Frontal cortex (tissue), 4 donors: ENCODE measurements around the gene ADAM23. TPM values are rescaled to one million over a fixed set of nuclear protein-coding genes. Genes with fewer than 3 reads are reported as not detected.
A peak's percentile ranks its signal among the peaks of the same experiment; 100 is the strongest.

Experiments used
- DNase-seq, 2 donors: peaks; one replicate each; pipeline ENCODE4 v3.0.0; 2012; ENCODE audit warnings: low spot score in 2 of 2
- FAIRE-seq: peaks from 2 replicates; lab custom pipeline; 2012; peaks lifted over from hg19 to GRCh38; lab: Jason Lieb, UNC
- total RNA-seq: library from RNA; depleted of rRNA; stranded (reverse); fragments of >200 nt; gene quantifications from one replicate; pipeline ENCODE4 v1.2.3, GENCODE V29; 2014
- donor health status: control.
- donor health status: control.
- donor health status: control.

ADAM23 gene
- total RNA-seq, 1 donor from 2014 or later = 20.0 TPM

GRCh38 chr2:206438196-206438724 is 5.1 kb upstream of the ADAM23 start:
- DNase-seq = no peak
- FAIRE-seq = no peak

- no peak for DNase-seq
- no peak for FAIRE-seq
Observed at GRCh38 chr2:206442474-206442832, 879 bp upstream of the ADAM23 start.

DNA sequence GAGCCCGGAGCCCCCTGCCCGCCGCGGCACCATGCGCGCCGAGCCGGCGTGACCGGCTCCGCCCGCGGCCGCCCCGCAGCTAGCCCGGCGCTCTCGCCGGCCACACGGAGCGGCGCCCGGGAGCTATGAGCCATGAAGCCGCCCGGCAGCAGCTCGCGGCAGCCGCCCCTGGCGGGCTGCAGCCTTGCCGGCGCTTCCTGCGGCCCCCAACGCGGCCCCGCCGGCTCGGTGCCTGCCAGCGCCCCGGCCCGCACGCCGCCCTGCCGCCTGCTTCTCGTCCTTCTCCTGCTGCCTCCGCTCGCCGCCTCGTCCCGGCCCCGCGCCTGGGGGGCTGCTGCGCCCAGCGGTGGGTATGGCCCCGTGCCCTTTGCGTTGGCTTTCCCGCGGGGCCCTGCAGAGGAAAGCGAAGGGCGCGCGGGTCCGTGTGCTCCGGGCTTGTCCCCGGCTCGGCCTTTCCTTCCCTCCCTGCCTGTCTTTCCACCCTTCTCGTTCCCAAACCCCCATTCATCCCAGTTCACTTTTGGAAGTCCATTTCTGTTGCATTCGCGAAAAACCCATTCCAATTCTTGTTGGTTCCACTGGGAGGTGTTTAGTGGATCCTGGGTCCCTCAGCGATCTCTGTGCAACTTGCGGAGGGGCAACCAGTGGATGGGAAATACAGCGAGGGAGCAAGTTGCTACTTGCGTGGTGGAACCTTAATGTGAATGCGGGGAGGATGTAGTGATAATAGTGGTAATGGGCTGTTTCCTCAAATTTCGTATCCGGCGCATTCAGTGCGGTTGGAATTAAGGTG is 599 bp downstream of the ADAM23 start:
- FAIRE-seq (no peak), DNase-seq (peak; percentile 46 to 72)

GRCh38 chr2:206445948-206446347 is 2.6 kb downstream of the ADAM23 start:
- DNase-seq (no peak), FAIRE-seq (no peak)

GRCh38 chr2:206452242-206452641 is 8.9 kb downstream of the ADAM23 start:
- no peak for FAIRE-seq
- no peak for DNase-seq

DNA sequence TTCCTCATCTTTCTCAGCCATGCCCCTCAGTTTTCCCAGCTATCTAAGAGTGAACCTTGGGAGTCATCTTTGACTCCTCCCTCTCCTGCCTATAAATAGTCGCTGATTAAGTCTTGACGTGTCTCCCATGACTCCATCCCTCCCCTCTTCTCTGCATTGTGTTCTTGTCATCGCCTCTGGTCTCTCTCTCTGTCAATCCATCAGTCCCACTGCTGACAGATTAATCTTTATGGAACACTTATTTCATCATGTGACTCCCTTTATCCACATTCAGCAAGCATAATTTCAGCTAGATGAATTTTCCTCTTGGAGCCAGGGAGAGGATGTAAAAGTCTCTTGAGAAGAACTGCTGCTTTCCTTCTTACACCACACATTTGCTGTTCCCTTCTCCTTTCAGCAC is 9.4 kb downstream of the ADAM23 start:
- no peak for DNase-seq
- FAIRE-seq = no peak

GRCh38 chr2:206456078-206456754 is 12.9 kb downstream of the ADAM23 start:
- no peak for DNase-seq
- no peak for FAIRE-seq

DNA sequence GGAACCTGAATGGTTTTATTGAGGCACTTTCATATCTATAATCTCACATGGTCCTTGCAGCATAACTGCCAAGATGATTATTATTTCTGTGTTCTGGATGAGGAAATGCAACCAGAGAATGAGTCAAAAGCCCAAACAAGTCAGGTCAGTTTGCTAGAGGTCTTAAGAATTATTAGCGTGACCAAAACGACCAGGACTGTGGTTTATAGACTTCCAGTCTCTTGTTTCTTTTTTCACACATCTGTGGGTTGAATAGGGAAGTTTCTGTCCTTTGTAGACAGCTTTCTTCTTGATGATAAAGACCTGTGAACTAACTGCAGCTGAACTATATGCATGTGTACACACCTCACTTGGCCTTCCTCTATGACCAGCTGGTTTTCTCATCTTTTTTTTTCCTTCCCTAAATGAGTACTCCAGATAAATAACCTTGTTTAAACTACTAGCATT is 13.9 kb downstream of the ADAM23 start:
- no peak for DNase-seq
- no peak for FAIRE-seq

DNA sequence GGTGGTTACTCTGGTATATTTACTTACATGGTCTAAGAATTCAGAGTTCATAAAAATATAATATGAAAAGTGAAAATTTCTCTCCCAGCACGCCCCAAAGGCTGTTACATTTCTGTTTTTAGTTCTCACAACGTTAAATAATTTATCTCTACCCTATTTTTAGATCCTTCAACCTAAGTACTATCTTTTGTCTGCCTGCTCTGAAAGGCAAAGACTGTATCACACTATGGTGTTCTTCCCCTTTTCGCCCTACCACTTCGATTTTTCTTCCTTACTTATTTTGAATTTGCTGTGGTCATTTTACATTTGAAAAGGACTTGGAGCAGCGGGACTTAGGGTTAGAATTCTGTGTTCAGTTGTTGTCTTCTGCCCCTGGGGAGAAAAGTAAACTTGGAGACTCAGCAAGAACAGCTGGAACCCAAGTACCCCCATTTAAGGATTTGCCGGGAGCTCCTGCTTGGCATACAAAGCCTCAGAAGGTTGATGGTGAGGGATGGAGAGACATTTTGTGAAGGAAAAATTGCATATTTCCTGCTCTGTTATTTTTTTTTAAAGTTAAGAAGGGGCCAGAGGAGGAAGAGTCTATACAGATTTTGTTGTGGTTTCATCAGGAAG is 19.0 kb downstream of the ADAM23 start:
- DNase-seq (no peak), FAIRE-seq (no peak)

- no peak for DNase-seq
- FAIRE-seq = no peak
Observed at GRCh38 chr2:206463685-206464084, 20.4 kb downstream of the ADAM23 start.

GRCh38 chr2:206464597-206464996 is 21.3 kb downstream of the ADAM23 start:
- DNase-seq (no peak), FAIRE-seq (no peak)

DNA sequence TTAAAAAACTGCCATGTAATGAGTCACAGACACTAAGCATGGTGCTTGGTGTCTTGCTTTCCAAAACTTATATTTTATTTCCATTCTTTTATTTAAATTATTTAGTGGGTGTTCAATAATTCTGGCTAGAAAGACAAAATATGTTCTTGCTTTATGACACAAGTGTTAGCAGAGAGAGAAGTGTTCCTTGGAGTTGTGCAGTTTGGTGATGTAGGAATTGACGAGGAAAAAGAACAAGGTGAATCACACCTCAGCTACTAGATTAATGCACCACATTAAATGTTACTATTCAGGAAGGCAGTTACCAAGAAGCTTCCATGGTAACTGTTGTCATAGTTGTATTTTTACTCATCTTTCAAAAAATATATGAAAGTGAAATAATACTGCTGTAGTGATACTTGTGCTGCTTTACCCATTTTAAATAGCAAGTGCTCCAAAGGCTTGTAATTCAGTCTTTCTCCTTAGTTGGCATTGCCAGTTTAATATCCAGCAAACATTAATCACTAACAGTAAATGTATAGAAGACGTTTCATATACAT is 28.3 kb downstream of the ADAM23 start:
- FAIRE-seq = no peak
- no peak for DNase-seq

DNA sequence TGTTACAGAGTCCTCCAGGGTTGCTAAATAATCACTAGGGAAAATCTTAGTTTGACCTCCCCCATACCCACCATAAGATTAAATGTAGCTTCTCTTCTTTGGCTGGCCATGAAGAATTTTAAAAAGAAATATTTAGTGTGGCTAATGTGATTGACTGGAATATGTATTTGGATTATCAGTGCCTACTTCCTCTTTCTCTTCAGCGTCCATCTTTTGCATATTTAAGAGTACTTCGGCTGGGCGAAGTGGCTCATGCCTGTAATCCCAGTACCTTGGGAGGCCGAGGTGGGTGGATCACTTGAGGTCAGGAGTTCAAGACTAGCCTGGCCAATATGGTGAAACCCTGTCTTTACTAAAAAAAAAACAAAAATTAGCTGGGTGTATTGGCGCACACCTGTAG is 28.8 kb downstream of the ADAM23 start:
- FAIRE-seq = no peak

DNA sequence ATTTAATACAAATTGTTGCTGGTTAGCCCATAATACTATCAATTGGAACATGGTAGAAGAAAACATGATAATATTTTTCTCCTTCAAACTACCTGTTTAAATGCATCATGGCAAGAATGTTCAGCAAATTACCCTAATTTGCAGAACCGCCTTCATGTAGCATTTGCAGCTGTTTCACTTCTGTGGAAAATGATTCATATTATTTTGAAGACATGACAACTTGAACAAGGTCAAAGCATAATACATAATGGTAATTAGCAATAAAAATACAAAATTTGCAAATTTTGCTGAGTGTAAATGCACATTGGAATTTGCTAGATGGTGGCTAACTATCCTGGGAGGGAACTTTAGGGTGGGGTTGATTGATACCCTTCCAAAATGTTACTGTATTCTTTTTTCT is 30.8 kb downstream of the ADAM23 start:
- FAIRE-seq = no peak
- DNase-seq = no peak

More for the DNA sequence above, 28.8 kb downstream of the ADAM23 start:
- DNase-seq = no peak

GRCh38 chr2:206477296-206477695 is 34.0 kb downstream of the ADAM23 start:
- DNase-seq (no peak), FAIRE-seq (no peak)

DNA sequence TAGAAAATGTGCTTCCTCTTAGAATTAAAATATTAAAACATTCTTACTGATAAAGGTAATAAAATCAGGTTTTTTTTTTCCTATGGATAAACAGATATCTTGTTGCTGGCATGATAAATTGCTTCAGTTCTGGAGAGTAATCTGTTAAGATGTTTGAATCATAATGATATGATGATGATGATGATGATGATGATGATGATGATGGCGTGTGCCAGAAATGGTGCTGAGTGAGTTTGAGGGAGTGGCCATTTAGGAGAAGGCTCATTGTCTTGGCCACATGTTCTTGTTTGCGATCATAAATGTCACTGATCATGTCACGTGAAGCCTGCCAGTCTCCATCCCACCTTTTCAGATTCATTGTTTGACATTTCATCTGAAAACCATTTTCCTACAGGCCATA is 35.0 kb downstream of the ADAM23 start:
- FAIRE-seq (no peak), DNase-seq (no peak)

DNA sequence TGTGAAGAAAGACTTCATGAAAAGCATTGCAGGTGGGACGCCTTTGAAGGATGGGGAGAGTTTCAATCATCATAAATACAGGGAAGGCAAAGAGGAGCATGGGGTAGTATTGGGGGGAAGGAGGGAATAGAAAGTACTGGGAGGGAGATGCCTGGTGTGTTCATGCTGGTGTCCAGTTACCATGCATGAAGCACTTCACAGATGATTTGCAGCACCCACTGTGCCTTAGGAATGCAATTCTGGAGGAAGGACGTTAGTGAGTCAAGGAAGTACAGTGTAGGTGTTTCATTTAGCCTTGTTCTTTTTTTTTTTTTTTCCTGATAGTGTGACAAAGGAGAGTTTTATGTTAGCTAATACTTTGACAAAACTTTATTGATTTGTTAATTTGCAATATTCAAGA is 36.8 kb downstream of the ADAM23 start:
- DNase-seq (no peak), FAIRE-seq (no peak)

- DNase-seq (no peak), FAIRE-seq (no peak)
Observed at GRCh38 chr2:206480620-206481019, 37.3 kb downstream of the ADAM23 start.

GRCh38 chr2:206481056-206481455 is 37.7 kb downstream of the ADAM23 start:
- DNase-seq (no peak), FAIRE-seq (no peak)

DNA sequence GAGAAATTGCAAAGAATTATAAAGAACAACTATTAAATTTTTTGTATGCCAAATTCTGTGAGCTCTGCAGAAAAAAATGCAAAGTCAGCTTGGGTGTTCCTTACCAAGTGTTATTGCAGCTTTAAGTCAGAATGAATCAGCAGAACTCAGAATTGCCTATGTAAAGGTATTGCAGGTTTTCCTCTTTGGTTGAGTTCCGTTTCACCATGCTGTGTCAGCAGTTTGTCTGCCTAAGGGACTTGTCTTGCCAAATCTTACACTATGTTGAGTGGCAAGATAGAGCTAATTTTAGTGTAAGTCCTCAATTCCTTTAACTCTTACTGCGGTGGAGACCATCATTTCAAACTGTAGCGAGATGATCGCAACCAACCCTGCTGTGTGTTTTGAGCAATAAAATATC is 38.8 kb downstream of the ADAM23 start:
- no peak for DNase-seq
- FAIRE-seq = no peak

- FAIRE-seq (no peak), DNase-seq (no peak)
Observed at GRCh38 chr2:206482633-206483032, 39.3 kb downstream of the ADAM23 start.
